HepG2 (cell line): Measurements from ENCODE around the gene TIAM2. TPM values are rescaled to one million over a fixed set of nuclear protein-coding genes. Genes with fewer than 3 reads are reported as not detected.

Source experiments
- ATAC-seq: fragments of 200-7000 bp; cut with Tn5 transposase; 3 replicates; pipeline ENCODE4 v1.9.1; 2020; ENCODE audit warnings: mild to moderate bottlenecking, moderate library complexity
- BruUV-seq: library from RNA; stranded (reverse); fragments of 400-500 nt; replicated peaks from 2 replicates; lab custom pipeline; 2021; lab: Mats Ljungman, UMichigan
- CTCF ChIA-PET: fragments of 300-600 bp; formaldehyde crosslinking; extraction: SDS; loops from one replicate; lab custom pipeline; 2021; ENCODE audit warnings: low total read pairs, inconsistent platforms, low intra/inter-chr PET ratio; lab: Yijun Ruan, JAX
- POLR2A ChIA-PET: fragments of 350-600 bp; sonication (Branson Sonifier 250); formaldehyde crosslinking; loops from one replicate; lab custom pipeline; 2020; ENCODE audit warnings: antibody characterized with exemption, inconsistent platforms; lab: Yijun Ruan, JAX
- DNase-seq: peaks from one replicate; pipeline ENCODE4 v3.0.0-alpha.2; 2015; ENCODE audit warnings: low spot score
- FAIRE-seq: peaks from 3 replicates; lab custom pipeline; 2011; peaks lifted over from hg19 to GRCh38; lab: Jason Lieb, UNC
- H2AFZ ChIP-seq: one replicate; pipeline ENCODE4 v1.6.1; 2011; ENCODE audit warnings: low read length, inconsistent platforms
- H3K27ac ChIP-seq: fragments of 300-600 bp; 3 replicates; pipeline ENCODE4 v1.8.0; 2011; ENCODE audit warnings: mixed run types, mild to moderate bottlenecking, mixed read lengths, low read length, inconsistent platforms; ENCODE audit not compliant: insufficient read depth; ENCODE audit errors: extremely low read length
- H3K27me3 ChIP-seq, 2 experiments: fragments of 200-600 bp in 1 of 2; 2 replicates in 1 of 2; 3 replicates in 1 of 2; pipeline versions ENCODE4 v1.6.0 to v1.8.0; 2011; ENCODE audit warnings: low read length in 2 of 2, mild to moderate bottlenecking in 2 of 2, moderate library complexity in 2 of 2, inconsistent platforms in 1 of 2; ENCODE audit not compliant: insufficient read depth in 2 of 2, control insufficient read depth in 1 of 2
- H3K36me3 ChIP-seq, 2 experiments: fragments of 200-600 bp in 1 of 2; replicated peaks in 1 of 2; 2 replicates in 1 of 2; 3 replicates in 1 of 2; pipeline versions ENCODE4 v1.5.1 to v1.8.0; 2011; ENCODE audit warnings: low read length in 2 of 2, inconsistent platforms in 1 of 2; ENCODE audit not compliant: insufficient read depth in 2 of 2, control insufficient read depth in 1 of 2
- H3K4me1 ChIP-seq: 2 replicates; pipeline ENCODE4 v1.5.1; 2012; ENCODE audit warnings: low read length, inconsistent platforms; ENCODE audit not compliant: insufficient read depth
- H3K4me2 ChIP-seq: 2 replicates; pipeline ENCODE4 v1.6.0; 2011; ENCODE audit warnings: low read depth, low read length, inconsistent platforms
- H3K4me3 ChIP-seq, 3 experiments: fragments of 200-600 bp in 1 of 3; sonication (generic), shearing (Covaris generic) in 1 of 3; replicated peaks in 1 of 3; 2 replicates each; pipeline ENCODE4 v1.5.1; 2011 to 2016; ENCODE audit warnings: low read length in 3 of 3, inconsistent platforms in 2 of 3, low read depth in 2 of 3, mild to moderate bottlenecking in 2 of 3, control low read depth in 1 of 3, mixed read lengths in 1 of 3; ENCODE audit not compliant: insufficient read depth in 1 of 3
- H3K79me2 ChIP-seq: one replicate; pipeline ENCODE4 v1.6.1; 2011; ENCODE audit warnings: low read length, inconsistent platforms; ENCODE audit not compliant: insufficient read depth
- H3K9ac ChIP-seq: 2 replicates; pipeline ENCODE4 v1.6.0; 2011; ENCODE audit warnings: mild to moderate bottlenecking, low read depth, low read length, inconsistent platforms; ENCODE audit not compliant: insufficient read depth
- H3K9me3 ChIP-seq: 2 replicates; pipeline ENCODE4 v1.5.1; 2012; ENCODE audit warnings: mild to moderate bottlenecking, low read length
- H4K20me1 ChIP-seq: 2 replicates; pipeline ENCODE4 v1.6.0; 2011; ENCODE audit warnings: inconsistent platforms, mild to moderate bottlenecking, low read length, moderate library complexity; ENCODE audit not compliant: insufficient read depth
- AGO2 ChIP-seq: fragments of 200-400 bp; formaldehyde crosslinking; optimal IDR thresholded peaks from 2 replicates; pipeline ENCODE3; 2017; ENCODE audit warnings: mild to moderate bottlenecking, low read depth, low read length, moderate library complexity
- ERF ChIP-seq: IDR thresholded peaks from 2 replicates; pipeline ENCODE4 v1.6.1; 2018; ENCODE audit warnings: missing biosample characterization, missing genetic modification reagents
- MAFF ChIP-seq: IDR thresholded peaks from 2 replicates; pipeline ENCODE4 v1.6.1; 2011; ENCODE audit warnings: low read depth, low read length, improper control_type of control experiment
- PLSCR1 ChIP-seq: sonication (generic); formaldehyde crosslinking; IDR thresholded peaks from 2 replicates; pipeline ENCODE4 v1.5.0; 2020; ENCODE audit warnings: missing genetic modification reagents, mild to moderate bottlenecking, borderline replicate concordance
- POLR2A ChIP-seq, 2 experiments: IDR thresholded peaks; 2 replicates each; pipeline ENCODE4 v1.6.1; 2011; ENCODE audit warnings: low read depth in 2 of 2, low read length in 2 of 2, mild to moderate bottlenecking in 1 of 2, moderate library complexity in 1 of 2; ENCODE audit not compliant: insufficient read depth in 1 of 2
- POLR2G ChIP-seq: fragments of 200-400 bp; formaldehyde crosslinking; IDR thresholded peaks from 2 replicates; pipeline ENCODE4 v1.6.1; 2018; ENCODE audit warnings: mild to moderate bottlenecking, low read depth, low read length, moderate library complexity
- RBM22 ChIP-seq: fragments of 200-400 bp; formaldehyde crosslinking; optimal IDR thresholded peaks from 2 replicates; pipeline ENCODE3; 2017; ENCODE audit warnings: mild to moderate bottlenecking, low read length, moderate library complexity
- TERF1 ChIP-seq: sonication (generic); formaldehyde crosslinking; IDR thresholded peaks from 2 replicates; pipeline ENCODE4 v1.8.0; 2022; ENCODE audit warnings: mild to moderate bottlenecking, missing genetic modification reagents, moderate library complexity
- ZNF343 ChIP-seq: sonication (generic); formaldehyde crosslinking; IDR thresholded peaks from 2 replicates; pipeline ENCODE4 v1.4.0; 2020; ENCODE audit warnings: mild to moderate bottlenecking, missing genetic modification reagents
- WGBS: methylation state at CpG from one replicate; pipeline ENCODE4 v1.1.6; 2017; ENCODE audit warnings: low lambda C conversion rate; 5-methylcytosine and 5-hydroxymethylcytosine counted together
- in situ Hi-C: cut with HindIII; loops from 2 replicates; pipeline ENCODE4 v1.10.0; 2017; ENCODE audit warnings: low pct_unique_long_range_greater_than_20kb; ENCODE audit not compliant: extremely low pct_ligation_motif_present
- intact Hi-C: fragments of 100-400 bp; cut with micrococcal nuclease; formaldehyde crosslinking; loops from one replicate; pipeline ENCODE4 v1.10.0; 2022; ENCODE audit not compliant: unreplicated experiment
- polyA plus RNA-seq, 8 experiments: library from polyadenylated mRNA; depleted of rRNA in 3 of 8; stranded (reverse) in 7 of 8; unstranded in 1 of 8; fragments of >200 nt; fragmentation: Illumina TruSeq in 4 of 8; extraction: Trizol in 4 of 8; gene quantifications; 2 replicates each; pipeline versions ENCODE4 v1.2.1 to v1.2.3, GENCODE V29; 2011 to 2016; ENCODE audit warnings: low read depth in 4 of 8, missing spikeins in 1 of 8, mixed read lengths in 1 of 8; ENCODE audit not compliant: insufficient read depth in 1 of 8
- total RNA-seq, 5 experiments: library from RNA; depleted of rRNA; stranded (reverse); fragments of >200 nt; fragmentation: Illumina TruSeq; extraction: Trizol; gene quantifications; 2 replicates each; pipeline ENCODE4 v1.2.3, GENCODE V29; 2016; ENCODE audit warnings: low read depth in 1 of 5
- TF ChIP-seq, protein P1 (sequence below): sonication (generic); formaldehyde crosslinking; IDR thresholded peaks from 2 replicates; pipeline ENCODE4 v1.8.0; 2022; ENCODE audit warnings: mild to moderate bottlenecking, missing genetic modification reagents
- TF ChIP-seq, protein P2 (sequence below): sonication (generic); formaldehyde crosslinking; IDR thresholded peaks from 2 replicates; pipeline ENCODE4 v1.8.0; 2022; ENCODE audit warnings: mild to moderate bottlenecking, missing genetic modification reagents, borderline replicate concordance
- TF ChIP-seq, protein P3 (sequence below): sonication (generic); formaldehyde crosslinking; conservative IDR thresholded peaks from 2 replicates; pipeline ENCODE4 v1.4.0; 2020; ENCODE audit warnings: missing genetic modification reagents
- TF ChIP-seq, protein P4 (sequence below): sonication (generic); formaldehyde crosslinking; IDR thresholded peaks from 2 replicates; pipeline ENCODE4 v1.4.0; 2020; ENCODE audit warnings: missing genetic modification reagents, borderline replicate concordance

The TIAM2 gene
- total and polyA plus RNA-seq, 2 of the 13 experiments (the other 11 are each of a cell fraction or from before 2014, with no cell fraction given) = 4.1 to 4.5 TPM

- H3K4me3 ChIP-seq = no peak overlapping the region
- FAIRE-seq = no peak
- H4K20me1 ChIP-seq = no peaks in the 10 kb centered on the region
- H3K36me3 ChIP-seq = peaks cover 1 to 19% of the 10 kb centered on the region in 2 experiments; a peak in 2 of 5 replicates
- in situ Hi-C loops (loop anchor here (5.0 kb wide), 1 partner anchor 68 kb away; no protein-coding TSS in a partner anchor), intact Hi-C loops (loop anchor here (5.0 to 10.0 kb wide), 2 partner anchors 320 to 568 kb away; no protein-coding TSS in a partner anchor)
- H3K4me1 ChIP-seq = no peaks in the 10 kb centered on the region
- H3K27ac ChIP-seq = no peak overlapping the region
- no peak overlapping the region for H3K9ac ChIP-seq
- CTCF ChIA-PET = no interaction called here
- ATAC-seq = no peak
- 96% methylated on average over 7 of the region's 7 CpGs for WGBS
- no TSS peak for BruUV-seq
- no peaks in the 10 kb centered on the region for H3K27me3 ChIP-seq
- no peak for DNase-seq
- H2AFZ ChIP-seq = no peak overlapping the region
- H3K4me2 ChIP-seq = no peak overlapping the region
- H3K79me2 ChIP-seq = no peaks in the 10 kb centered on the region
- POLR2A ChIA-PET = interaction anchor here (1.3 kb wide), 1 partner anchor 10 kb away, joined by 7 read pairs; no protein-coding TSS in a partner anchor
- H3K9me3 ChIP-seq = no peaks in the 10 kb centered on the region
- peak; percentile 34 for TF ChIP-seq POLR2G
- TF ChIP-seq, protein P1, sequence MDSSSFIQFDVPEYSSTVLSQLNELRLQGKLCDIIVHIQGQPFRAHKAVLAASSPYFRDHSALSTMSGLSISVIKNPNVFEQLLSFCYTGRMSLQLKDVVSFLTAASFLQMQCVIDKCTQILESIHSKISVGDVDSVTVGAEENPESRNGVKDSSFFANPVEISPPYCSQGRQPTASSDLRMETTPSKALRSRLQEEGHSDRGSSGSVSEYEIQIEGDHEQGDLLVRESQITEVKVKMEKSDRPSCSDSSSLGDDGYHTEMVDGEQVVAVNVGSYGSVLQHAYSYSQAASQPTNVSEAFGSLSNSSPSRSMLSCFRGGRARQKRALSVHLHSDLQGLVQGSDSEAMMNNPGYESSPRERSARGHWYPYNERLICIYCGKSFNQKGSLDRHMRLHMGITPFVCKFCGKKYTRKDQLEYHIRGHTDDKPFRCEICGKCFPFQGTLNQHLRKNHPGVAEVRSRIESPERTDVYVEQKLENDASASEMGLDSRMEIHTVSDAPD = peak; percentile 57; the same call in 1 of the 2 replicates
- peak; percentile 92 for TF ChIP-seq RBM22
- TF ChIP-seq PLSCR1 (CRISPR knock-in tag) = no peak
- TF ChIP-seq POLR2A (IDR thresholded peaks at IDR 0.05; ENCODE audit: insufficient read depth in 1 of 2, low read depth in 2 of 2, low read length in 2 of 2) = peak in 1 of 2 experiments; percentile 16; a peak in 1 of 4 replicates
- TF ChIP-seq, protein P2, sequence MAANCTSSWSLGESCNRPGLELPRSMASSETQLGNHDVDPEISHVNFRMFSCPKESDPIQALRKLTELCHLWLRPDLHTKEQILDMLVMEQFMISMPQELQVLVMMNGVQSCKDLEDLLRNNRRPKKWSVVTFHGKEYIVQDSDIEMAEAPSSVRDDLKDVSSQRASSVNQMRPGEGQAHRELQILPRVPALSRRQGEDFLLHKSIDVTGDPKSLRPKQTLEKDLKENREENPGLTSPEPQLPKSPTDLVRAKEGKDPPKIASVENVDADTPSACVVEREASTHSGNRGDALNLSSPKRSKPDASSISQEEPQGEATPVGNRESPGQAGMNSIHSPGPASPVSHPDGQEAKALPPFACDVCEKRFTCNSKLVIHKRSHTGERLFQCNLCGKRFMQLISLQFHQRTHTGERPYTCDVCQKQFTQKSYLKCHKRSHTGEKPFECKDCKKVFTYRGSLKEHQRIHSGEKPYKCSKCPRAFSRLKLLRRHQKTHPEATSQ (CRISPR knock-in tag) = peak; percentile 57; the same call in 1 of the 2 replicates
- TF ChIP-seq ERF (CRISPR knock-in tag) = no peak
- no peak for TF ChIP-seq ZNF343 (CRISPR knock-in tag)
- TF ChIP-seq, protein P3, sequence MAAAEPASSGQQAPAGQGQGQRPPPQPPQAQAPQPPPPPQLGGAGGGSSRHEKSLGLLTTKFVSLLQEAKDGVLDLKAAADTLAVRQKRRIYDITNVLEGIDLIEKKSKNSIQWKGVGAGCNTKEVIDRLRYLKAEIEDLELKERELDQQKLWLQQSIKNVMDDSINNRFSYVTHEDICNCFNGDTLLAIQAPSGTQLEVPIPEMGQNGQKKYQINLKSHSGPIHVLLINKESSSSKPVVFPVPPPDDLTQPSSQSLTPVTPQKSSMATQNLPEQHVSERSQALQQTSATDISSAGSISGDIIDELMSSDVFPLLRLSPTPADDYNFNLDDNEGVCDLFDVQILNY (CRISPR knock-in tag) = no peak
- no peak for TF ChIP-seq TERF1 (CRISPR knock-in tag)
- peak; percentile 19 for TF ChIP-seq AGO2
- TF ChIP-seq, protein P4, sequence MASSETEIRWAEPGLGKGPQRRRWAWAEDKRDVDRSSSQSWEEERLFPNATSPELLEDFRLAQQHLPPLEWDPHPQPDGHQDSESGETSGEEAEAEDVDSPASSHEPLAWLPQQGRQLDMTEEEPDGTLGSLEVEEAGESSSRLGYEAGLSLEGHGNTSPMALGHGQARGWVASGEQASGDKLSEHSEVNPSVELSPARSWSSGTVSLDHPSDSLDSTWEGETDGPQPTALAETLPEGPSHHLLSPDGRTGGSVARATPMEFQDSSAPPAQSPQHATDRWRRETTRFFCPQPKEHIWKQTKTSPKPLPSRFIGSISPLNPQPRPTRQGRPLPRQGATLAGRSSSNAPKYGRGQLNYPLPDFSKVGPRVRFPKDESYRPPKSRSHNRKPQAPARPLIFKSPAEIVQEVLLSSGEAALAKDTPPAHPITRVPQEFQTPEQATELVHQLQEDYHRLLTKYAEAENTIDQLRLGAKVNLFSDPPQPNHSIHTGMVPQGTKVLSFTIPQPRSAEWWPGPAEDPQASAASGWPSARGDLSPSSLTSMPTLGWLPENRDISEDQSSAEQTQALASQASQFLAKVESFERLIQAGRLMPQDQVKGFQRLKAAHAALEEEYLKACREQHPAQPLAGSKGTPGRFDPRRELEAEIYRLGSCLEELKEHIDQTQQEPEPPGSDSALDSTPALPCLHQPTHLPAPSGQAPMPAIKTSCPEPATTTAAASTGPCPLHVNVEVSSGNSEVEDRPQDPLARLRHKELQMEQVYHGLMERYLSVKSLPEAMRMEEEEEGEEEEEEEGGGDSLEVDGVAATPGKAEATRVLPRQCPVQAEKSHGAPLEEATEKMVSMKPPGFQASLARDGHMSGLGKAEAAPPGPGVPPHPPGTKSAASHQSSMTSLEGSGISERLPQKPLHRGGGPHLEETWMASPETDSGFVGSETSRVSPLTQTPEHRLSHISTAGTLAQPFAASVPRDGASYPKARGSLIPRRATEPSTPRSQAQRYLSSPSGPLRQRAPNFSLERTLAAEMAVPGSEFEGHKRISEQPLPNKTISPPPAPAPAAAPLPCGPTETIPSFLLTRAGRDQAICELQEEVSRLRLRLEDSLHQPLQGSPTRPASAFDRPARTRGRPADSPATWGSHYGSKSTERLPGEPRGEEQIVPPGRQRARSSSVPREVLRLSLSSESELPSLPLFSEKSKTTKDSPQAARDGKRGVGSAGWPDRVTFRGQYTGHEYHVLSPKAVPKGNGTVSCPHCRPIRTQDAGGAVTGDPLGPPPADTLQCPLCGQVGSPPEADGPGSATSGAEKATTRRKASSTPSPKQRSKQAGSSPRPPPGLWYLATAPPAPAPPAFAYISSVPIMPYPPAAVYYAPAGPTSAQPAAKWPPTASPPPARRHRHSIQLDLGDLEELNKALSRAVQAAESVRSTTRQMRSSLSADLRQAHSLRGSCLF = no peak
- peak; percentile 53; the same call in 1 of the 2 replicates for TF ChIP-seq MAFF
Measured at GRCh38 chr6:155245193-155245592, 250.1 kb downstream of the TIAM2 start.
